ENCODE results near the gene PRKN.

DNA sequence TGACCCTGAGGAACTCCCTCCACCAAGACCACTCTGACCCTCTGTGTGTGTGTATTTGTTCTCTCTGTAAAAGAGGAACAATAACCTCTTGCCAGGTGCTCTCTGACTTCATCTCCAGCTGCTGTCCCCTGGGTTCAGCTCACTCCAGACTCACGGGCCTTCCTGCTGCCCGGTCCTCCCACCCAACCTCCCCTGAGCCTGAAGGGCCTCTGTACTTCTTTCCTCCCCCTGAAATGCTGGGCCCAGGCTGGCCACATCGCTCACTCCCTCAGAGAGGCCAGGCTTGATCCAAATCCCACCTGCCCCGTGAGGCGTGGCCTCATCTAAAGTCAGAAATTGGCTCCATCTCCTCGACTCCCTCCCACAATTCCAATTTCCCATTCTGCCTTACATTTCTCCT, 202.4 kb downstream of the PRKN start:
- TF ChIP-seq, protein P1, sequence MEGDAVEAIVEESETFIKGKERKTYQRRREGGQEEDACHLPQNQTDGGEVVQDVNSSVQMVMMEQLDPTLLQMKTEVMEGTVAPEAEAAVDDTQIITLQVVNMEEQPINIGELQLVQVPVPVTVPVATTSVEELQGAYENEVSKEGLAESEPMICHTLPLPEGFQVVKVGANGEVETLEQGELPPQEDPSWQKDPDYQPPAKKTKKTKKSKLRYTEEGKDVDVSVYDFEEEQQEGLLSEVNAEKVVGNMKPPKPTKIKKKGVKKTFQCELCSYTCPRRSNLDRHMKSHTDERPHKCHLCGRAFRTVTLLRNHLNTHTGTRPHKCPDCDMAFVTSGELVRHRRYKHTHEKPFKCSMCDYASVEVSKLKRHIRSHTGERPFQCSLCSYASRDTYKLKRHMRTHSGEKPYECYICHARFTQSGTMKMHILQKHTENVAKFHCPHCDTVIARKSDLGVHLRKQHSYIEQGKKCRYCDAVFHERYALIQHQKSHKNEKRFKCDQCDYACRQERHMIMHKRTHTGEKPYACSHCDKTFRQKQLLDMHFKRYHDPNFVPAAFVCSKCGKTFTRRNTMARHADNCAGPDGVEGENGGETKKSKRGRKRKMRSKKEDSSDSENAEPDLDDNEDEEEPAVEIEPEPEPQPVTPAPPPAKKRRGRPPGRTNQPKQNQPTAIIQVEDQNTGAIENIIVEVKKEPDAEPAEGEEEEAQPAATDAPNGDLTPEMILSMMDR (IDR thresholded peaks at IDR 0.05) = no peak
- TF ChIP-seq POLR2AphosphoS5 (IDR thresholded peaks at IDR 0.05) = no peak
